HCEC 1CT (cell line): Measurements from ENCODE around the gene TVP23A.

Experiments used
- DNase-seq: peaks from one replicate; pipeline ENCODE4 v3.0.0-alpha.2; 2017

TVP23A gene

DNA sequence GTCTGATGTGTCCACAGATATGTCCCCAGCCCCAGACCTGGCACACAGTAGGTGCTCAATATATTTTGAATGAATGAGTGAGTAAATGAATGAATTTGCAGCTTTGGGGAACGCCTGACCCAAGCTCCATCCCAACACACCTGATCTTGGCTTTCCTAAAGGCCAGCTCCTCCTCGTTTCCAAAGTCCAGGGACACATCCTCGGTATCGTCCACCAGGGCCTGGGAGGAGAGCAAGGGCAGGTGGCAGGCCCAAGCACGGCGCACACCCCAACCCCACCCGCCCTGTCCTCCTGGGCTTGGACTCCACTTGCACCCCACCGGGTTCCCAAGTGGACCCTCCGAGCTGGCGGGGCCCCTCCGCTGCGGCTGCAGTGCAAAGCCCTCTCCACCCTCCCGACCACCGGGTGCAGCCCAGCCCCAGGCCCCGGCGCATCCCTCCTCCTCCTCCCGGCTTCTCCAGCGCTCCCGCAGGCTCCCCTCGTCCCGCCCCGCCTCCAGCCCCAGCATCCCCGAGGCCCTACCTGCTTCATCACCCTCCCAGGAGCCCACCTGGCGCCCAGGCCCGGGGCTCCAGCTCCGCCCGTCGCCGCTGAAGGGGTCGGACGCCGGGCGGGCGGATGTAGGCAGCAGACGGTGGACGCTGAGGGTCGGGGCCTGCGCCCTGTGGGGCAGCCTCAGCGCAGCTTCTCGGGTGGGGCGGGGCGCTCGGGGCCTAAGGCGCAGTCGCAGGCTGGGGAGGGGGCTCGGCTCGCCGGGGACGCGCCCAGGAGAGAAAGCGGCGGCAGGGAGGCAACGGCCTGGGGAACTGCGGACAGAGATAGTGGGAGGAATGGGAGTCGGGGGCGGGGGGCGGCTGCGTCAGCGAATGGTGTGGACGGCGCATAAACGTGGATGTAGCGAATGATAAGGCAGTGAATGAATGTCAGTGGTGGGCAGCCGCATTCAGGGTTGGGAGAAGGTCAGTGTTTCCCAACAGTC is at the start of gene TVP23A:
Gene TVP23A, minus strand, starts transcription at position 832 of the 979 bp plus-strand sequence. Its CDS starts 301 bp downstream, at position 531.
- no peak for DNase-seq

DNA sequence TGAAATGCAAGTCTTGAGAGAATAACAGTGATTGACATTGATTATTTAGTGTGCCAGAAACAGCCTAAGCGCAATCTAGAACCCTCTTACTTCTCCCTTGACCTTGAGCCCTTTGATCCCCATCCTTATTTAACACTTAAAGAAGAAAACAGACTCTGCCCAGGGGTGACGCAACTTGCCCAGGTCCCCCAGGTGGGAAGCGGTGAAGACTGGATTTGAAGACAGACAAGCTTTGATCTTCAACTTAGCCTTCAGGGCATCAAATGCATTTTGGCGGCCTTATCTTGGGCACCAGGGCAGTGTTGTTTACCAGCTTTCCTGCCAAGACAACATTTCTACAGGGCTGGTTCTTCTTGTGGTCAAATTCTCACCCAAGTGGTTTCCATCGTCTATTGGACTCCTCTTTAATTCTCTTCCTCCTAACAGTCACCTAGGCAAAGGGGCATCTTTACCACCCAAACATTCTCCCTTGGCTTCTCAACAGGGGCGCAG is 49.6 kb upstream of the TVP23A start:
- no peak for DNase-seq

GRCh38 chr16:10867199-10867598 is 48.6 kb upstream of the TVP23A start:
- DNase-seq: no peak

DNA sequence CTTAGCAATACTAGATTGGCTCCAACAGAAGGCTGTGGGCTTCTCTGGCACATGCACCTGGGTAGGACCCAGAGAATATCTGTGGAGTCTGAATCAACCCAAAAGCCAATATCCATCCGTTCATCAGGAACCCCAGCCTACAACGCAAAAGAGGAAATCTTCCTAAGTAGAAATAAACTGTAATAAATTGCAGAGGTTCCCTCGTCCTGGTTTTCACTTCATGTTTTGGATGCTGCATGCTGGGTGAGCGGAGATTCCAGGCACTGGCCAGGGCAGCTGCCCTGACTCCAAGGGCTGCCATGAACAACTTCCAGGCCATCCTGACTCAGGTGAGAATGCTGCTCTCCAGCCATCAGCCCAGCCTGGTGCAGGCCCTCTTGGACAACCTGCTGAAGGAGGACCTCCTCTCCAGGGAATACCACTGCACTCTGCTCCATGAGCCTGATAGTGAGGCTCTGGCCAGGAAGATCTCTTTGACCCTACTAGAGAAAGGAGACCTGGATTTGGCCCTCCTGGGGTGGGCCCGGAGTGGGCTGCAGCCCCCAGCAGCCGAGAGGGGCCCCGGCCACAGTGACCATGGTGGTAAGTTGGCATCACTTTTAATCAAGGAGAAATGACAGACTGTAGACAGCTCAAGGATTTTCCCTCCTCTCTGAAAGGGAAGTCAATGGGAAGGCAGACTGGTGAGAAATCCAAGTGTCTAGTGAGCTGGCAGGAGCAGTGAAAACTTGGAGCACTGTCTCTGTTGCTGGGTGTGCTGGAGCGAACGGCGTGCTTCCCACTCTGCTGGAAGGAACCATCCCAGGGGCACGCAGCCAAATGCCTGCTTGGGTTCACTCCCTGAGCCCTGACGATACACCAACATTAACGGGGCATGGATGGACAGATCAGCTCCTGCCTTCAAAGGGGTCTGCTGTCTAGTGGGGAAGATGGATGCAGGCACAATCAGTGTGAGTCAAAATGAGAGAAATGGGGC is 47.7 kb upstream of the TVP23A start:
- DNase-seq: no peak

GRCh38 chr16:10862438-10862837 is 43.8 kb upstream of the TVP23A start:
- peak; percentile 65 for DNase-seq

DNA sequence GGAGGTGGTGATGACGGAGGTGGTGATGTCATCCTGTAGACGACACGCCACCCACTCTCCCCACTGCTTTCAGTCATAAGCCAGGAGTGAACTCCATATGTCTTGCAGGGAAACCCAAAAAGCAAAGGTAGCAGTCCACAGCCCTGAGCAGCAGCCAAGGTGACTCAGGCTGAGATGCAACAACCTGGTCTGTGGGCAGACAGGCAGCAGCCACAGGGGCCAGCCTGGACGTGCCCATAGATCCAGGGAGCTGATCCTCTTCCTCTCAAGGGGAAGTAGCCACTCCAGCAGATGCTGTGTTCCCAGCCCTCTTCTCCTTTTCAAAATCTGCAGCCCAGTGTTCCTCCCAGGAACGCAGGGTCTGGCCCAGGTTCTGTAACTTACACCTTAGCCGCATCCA is 41.1 kb upstream of the TVP23A start:
- DNase-seq: no peak

GRCh38 chr16:10859020-10859419 is 40.4 kb upstream of the TVP23A start:
- no peak for DNase-seq

DNA sequence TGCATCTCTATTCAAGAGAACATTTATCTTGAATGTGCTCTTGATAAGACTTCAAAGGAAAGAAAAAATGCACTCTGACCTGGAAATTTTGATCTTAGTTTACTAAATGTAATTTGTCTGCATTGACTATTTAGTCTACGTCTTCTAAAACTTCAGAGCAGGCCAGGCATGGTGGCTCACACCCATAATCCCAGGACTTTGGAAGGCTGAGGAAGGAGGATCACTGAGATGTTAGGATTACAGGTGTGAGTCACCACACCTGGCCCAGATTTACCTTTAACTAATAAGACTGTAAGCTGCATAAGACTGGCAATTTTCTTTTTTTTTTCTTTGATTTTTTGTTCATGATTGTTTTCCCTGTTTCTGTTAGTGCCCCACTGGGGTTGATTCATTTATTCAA is 39.6 kb upstream of the TVP23A start:
- DNase-seq: no peak

- DNase-seq: no peak
Measured at GRCh38 chr16:10856042-10856441, 37.4 kb upstream of the TVP23A start.

- no peak for DNase-seq
Measured at GRCh38 chr16:10852948-10853347, 34.4 kb upstream of the TVP23A start.

DNA sequence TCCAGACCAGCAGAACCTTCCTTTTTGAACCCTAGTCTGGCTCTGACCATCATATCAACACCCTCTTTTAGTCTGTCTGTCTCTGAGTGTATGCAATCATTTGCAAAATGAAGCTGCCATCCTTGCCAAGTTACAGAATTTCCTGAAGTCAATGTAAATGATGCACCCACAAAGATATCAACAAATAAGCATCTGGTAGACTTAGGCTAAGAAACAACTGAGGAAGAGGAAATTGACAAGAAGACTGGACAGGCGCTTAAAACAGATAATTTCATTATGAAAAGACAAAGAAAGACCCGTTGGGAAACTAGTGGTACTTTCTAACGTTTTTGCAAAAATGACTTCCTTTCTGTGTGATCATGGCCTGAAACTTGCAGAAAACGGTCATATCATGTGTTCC is 33.7 kb upstream of the TVP23A start:
- DNase-seq: no peak

DNA sequence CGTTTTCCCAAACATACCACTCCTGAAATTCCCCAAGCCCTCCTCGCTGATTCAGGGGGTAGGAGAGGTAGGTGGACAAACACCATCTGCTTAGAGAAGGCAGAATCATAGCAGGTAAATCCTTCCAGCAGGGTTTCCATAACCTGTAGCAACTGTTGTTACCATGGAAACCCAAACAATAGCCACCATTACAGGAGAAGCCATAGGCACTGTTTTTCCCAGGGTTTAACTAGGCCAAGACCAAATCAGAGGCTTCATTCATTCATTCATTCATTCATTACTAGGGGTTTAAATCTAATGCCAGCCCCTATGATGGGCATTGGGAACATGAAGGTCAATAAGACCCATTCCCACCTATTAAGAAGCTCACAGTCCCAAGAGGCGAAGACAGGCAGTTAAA is 32.9 kb upstream of the TVP23A start:
- DNase-seq: no peak

DNA sequence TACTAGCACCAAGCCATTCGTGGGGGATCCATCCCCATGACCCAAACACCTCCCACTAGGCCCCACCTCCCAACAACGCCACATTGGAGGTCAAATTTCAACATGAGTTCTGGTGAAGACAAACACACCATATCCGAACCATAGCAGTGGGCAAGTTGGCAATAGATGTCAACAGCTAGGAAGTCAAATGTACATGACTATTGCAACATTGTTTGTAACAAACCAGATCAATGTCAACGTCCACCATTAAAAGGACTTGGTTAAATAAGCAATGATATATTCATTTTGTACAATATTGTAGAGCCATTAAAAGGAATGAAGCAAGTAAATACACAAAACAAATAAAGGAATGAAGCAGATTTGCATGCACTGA is 31.9 kb upstream of the TVP23A start:
- DNase-seq: no peak

GRCh38 chr16:10849736-10850477 is 31.3 kb upstream of the TVP23A start:
- DNase-seq: no peak

- DNase-seq: no peak
Measured at GRCh38 chr16:10847176-10847575, 28.6 kb upstream of the TVP23A start.

- DNase-seq: no peak
Measured at GRCh38 chr16:10846213-10846998, 27.8 kb upstream of the TVP23A start.

DNA sequence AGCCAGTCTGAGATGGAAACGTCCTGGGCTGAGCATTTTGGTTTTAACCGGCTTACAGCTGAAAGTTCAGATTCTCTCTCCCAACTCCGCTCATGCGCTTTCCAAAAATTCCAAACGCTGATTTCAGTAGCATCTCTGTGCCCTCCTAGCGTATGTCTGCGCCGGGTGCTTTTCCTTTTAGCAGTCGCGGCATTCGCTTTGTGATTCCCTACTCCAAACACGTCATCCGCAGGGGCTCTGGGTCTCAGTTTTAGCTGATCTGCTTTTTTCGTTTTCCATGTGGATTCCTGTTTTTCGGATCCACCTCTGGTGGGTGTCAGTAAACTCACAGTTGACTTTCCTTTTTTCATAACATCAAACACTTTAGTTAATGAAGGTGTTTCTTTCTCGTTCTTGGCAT is 22.1 kb upstream of the TVP23A start:
- no peak for DNase-seq

DNA sequence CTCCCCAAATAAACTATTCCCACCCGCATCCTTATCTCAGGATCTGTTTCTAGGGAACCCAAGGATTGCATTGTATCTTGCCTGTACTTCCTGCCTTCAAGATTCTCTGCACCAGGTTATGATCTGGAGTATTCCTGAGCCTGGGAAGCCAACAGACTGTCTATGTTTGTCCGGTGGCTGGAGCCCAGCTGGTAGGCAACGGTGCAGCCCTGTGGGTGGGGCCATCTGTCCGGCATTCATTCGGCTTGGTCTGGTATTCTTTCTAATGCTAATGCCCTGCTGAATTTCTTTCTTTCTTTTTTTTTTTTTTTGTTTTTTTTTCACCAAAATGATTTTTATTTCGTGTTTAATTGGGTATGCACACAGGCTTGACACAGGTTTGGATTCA is 20.7 kb upstream of the TVP23A start:
- no peak for DNase-seq

- DNase-seq: no peak
Measured at GRCh38 chr16:10838621-10839278, 20.2 kb upstream of the TVP23A start.

- DNase-seq: no peak
Measured at GRCh38 chr16:10836174-10836853, 17.7 kb upstream of the TVP23A start.
